Vagina (tissue), 2 donors: ENCODE data around the gene RCAN1.

Source experiments
- CTCF ChIP-seq, 3 experiments: fragments of 450-650 bp in 2 of 3; fragments of 200-600 bp in 1 of 3; sonication (generic) in 1 of 3; IDR thresholded peaks; one replicate each; pipeline ENCODE4 v1.5.1; 2017 to 2019; ENCODE audit warnings: antibody characterized with exemption in 3 of 3, mild to moderate bottlenecking in 2 of 3, moderate library complexity in 2 of 3
- POLR2A ChIP-seq, 2 donors: fragments of 450-650 bp; IDR thresholded peaks; one replicate each; pipeline ENCODE4 v1.6.1; 2017; ENCODE audit warnings: antibody characterized with exemption in 2 of 2, mild to moderate bottlenecking in 2 of 2, moderate library complexity in 2 of 2
- POLR2AphosphoS5 ChIP-seq, 2 donors: sonication (generic); formaldehyde crosslinking; IDR thresholded peaks; one replicate each; pipeline ENCODE4 v1.9.0; 2017; ENCODE audit warnings: antibody characterized with exemption in 2 of 2, mild to moderate bottlenecking in 2 of 2, low read depth in 1 of 2; ENCODE audit not compliant: insufficient read depth in 1 of 2

DNA sequence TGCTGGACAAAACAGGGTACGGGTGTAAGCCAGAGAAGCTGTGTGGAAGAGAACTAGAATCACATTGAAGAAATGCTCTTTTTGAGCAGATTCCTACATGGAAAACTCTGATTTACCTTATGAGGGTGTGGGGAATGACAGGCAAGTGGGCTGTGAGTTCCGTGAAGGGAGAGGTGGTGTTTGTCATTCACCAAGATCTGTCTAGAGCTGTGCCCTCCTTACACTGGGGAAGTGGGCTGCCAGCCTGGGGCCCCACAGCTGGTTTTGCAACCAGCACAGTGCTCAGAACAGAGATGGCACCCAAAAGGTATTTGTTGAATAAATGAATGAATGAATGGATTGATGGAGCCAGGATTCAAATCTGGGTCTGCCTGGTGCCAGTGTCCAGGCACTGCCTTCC is 10.4 kb downstream of the RCAN1 start:
- TF ChIP-seq CTCF (IDR thresholded peaks at IDR 0.05) (no peak), POLR2A (IDR thresholded peaks at IDR 0.05) (no peak), POLR2AphosphoS5 (IDR thresholded peaks at IDR 0.05; ENCODE audit: insufficient read depth in 1 of 2, low read depth in 1 of 2) (no peak)
